Measurements from ENCODE around the gene EPYC. TPM values are rescaled to one million over a fixed set of nuclear protein-coding genes. Genes with fewer than 3 reads are reported as not detected.

EPYC gene
- total and polyA plus RNA-seq, 12 donors = 0.78 TPM; not detected in 11

GRCh38 chr12:90961154-90961553 is 43.6 kb downstream of the EPYC start:
- Histone ChIP-seq H3K9me3 (replicated peaks in 1 of 3) (peaks cover 0 to 10% (median 0%) of the 10 kb centered on the region in 3 donors), H3K27ac (no peak overlapping the region), H3K27me3 (no peaks in the 10 kb centered on the region), H3K4me1 (replicated peaks in 1 of 2) (no peaks in the 10 kb centered on the region), H3K36me3 (replicated peaks in 1 of 2) (no peaks in the 10 kb centered on the region), H3K4me3 (no peak overlapping the region)
- WGBS, 4 donors = 78 to 89% (median 84%) methylated on average over 4 of the region's 4 CpGs
- intact Hi-C loops (cut with DNase I) = no loop called here
- TF ChIP-seq POLR2A (IDR thresholded peaks at IDR 0.05) = no peak
- TF ChIP-seq CTCF (IDR thresholded peaks at IDR 0.05) = no peak
- DNase-seq = no peak

- 1 to 3% (median 2%) methylated on average over 4 of the region's 4 CpGs for WGBS, 4 donors
- no peaks in the 10 kb centered on the region for H3K9me3 ChIP-seq (replicated peaks in 1 of 3)
- DNase-seq = peak in 4 of 7 donors; percentile 23 to 37 (median 29)
- no peak overlapping the region for H3K4me3 ChIP-seq
- H3K27me3 ChIP-seq = no peaks in the 10 kb centered on the region
- no peaks in the 10 kb centered on the region for H3K36me3 ChIP-seq (replicated peaks in 1 of 2)
- intact Hi-C loops (cut with DNase I) = loop anchor here in 1 of 2 donors (10.0 kb wide), 1 partner anchor 1415 kb away; no protein-coding TSS in a partner anchor
- TF ChIP-seq POLR2A (IDR thresholded peaks at IDR 0.05) (no peak), CTCF (IDR thresholded peaks at IDR 0.05) (peak; percentile 44 to 66 (median 56))
- H3K4me1 ChIP-seq (replicated peaks in 1 of 2) = no peaks in the 10 kb centered on the region
- no peak overlapping the region for H3K27ac ChIP-seq
Measured at GRCh38 chr12:90959538-90960139, 45.1 kb downstream of the EPYC start.

- no peak for TF ChIP-seq POLR2A (IDR thresholded peaks at IDR 0.05)
- TF ChIP-seq CTCF (IDR thresholded peaks at IDR 0.05) = peak in 1 of 6 experiments; percentile 4
- intact Hi-C loops (cut with DNase I) = loop anchor here in 1 of 2 donors (10.0 kb wide), 1 partner anchor 1414 kb away; no protein-coding TSS in a partner anchor
- H3K9me3 ChIP-seq (replicated peaks in 1 of 3) = no peaks in the 10 kb centered on the region
Measured at GRCh38 chr12:90959032-90959431, 45.7 kb downstream of the EPYC start.

GRCh38 chr12:90958347-90958746 is 46.4 kb downstream of the EPYC start:
- intact Hi-C loops (cut with DNase I) = loop anchor here in 1 of 2 donors (10.0 kb wide), 1 partner anchor 1414 kb away; no protein-coding TSS in a partner anchor
- DNase-seq = no peak
- TF ChIP-seq CTCF (IDR thresholded peaks at IDR 0.05) (no peak), POLR2A (IDR thresholded peaks at IDR 0.05) (no peak)
- H3K27ac ChIP-seq = no peak overlapping the region
- no peaks in the 10 kb centered on the region for H3K4me1 ChIP-seq (replicated peaks in 1 of 2)
- no peaks in the 10 kb centered on the region for H3K36me3 ChIP-seq (replicated peaks in 1 of 2)
- 64 to 80% (median 72%) methylated on average over 3 of the region's 3 CpGs for WGBS, 4 donors
- H3K27me3 ChIP-seq = no peaks in the 10 kb centered on the region
- no peak overlapping the region for H3K4me3 ChIP-seq
- H3K9me3 ChIP-seq (replicated peaks in 1 of 3) = no peaks in the 10 kb centered on the region

More at GRCh38 chr12:90959032-90959431, 45.7 kb downstream of the EPYC start:
- Histone ChIP-seq H3K27me3 (no peaks in the 10 kb centered on the region), H3K4me3 (no peak overlapping the region), H3K4me1 (replicated peaks in 1 of 2) (no peaks in the 10 kb centered on the region), H3K27ac (no peak overlapping the region), H3K36me3 (replicated peaks in 1 of 2) (no peaks in the 10 kb centered on the region)
- 55 to 66% (median 60%) methylated on average over 4 of the region's 4 CpGs for WGBS, 4 donors
- no peak for DNase-seq

Measured in adrenal gland (tissue), 12 donors.